ENCODE measurements around the gene ASPA. TPM values are rescaled to one million over a fixed set of nuclear protein-coding genes. Genes with fewer than 3 reads are reported as not detected.

The ASPA gene
- 0.26 and 0.97 TPM in 2 replicates for total RNA-seq

GRCh38 chr17:3475812-3476610 is at the start of gene ASPA:
ASPA (plus strand) TSS chr17:3475997; CDS start chr17:3476160, 163 bp downstream.

GRCh38 chr17:3433741-3434140 is 42.1 kb upstream of the ASPA start, which contains the start of gene OR1E2:
OR1E2 (minus strand) TSS chr17:3433841; CDS start chr17:3433841, 0 bp downstream.

GRCh38 chr17:3471599-3471998 is 4.2 kb upstream of the ASPA start, which contains the start of gene SPATA22:
SPATA22 (minus strand) TSS chr17:3471819; CDS start chr17:3469325, 2,494 bp downstream.

Other genes with a start within 250 kb of the ASPA start
- 0.13 TPM in 1 of 2 replicates, not detected in the other for gene OR3A1, start 177.6 kb upstream of the ASPA start, total RNA-seq
- gene OR3A2, start 89.7 kb upstream of the ASPA start, total RNA-seq: 0.26 TPM in 1 of 2 replicates, not detected in the other
- gene OR1E1, start 77.6 kb upstream of the ASPA start, total RNA-seq: not detected in 2 replicates
- not detected in 2 replicates for gene OR3A3, start 64.6 kb upstream of the ASPA start, total RNA-seq
- 0.13 TPM in 1 of 2 replicates, not detected in the other for gene OR1E2, start 42.2 kb upstream of the ASPA start, total RNA-seq
- 1.3 TPM in 1 of 2 replicates, not detected in the other for gene SPATA22, start 4.2 kb upstream of the ASPA start, total RNA-seq
- 0.91 and 2.2 TPM in 2 replicates for gene TRPV3, start 81.8 kb downstream of the ASPA start, total RNA-seq
- 2.0 and 2.5 TPM in 2 replicates for gene TRPV1, start 133.4 kb downstream of the ASPA start, total RNA-seq
- 11.8 and 14.1 TPM in 2 replicates for gene SHPK, start 160.3 kb downstream of the ASPA start, total RNA-seq
- gene CTNS, start 160.8 kb downstream of the ASPA start, total RNA-seq: 12.6 and 23.1 TPM in 2 replicates
- gene TAX1BP3, start 192.6 kb downstream of the ASPA start, total RNA-seq: 127 and 146 TPM in 2 replicates
- gene EMC6, start 192.8 kb downstream of the ASPA start, total RNA-seq: 11.5 and 12.5 TPM in 2 replicates
- 0.78 and 1.6 TPM in 2 replicates for gene P2RX5, start 220.2 kb downstream of the ASPA start, total RNA-seq
- 2.4 and 4.1 TPM in 2 replicates for gene HASPIN, start 247.9 kb downstream of the ASPA start, total RNA-seq